ENCODE data around the gene STK11IP. TPM values are rescaled to one million over a fixed set of nuclear protein-coding genes. Genes with fewer than 3 reads are reported as not detected.

STK11IP gene
- total RNA-seq, 1 donor from 2014 or later = 34.5 TPM

GRCh38 chr2:219574484-219575311 is 23.0 kb upstream of the STK11IP start:
- no peak for DNase-seq
- no peak for TF ChIP-seq CTCF (IDR thresholded peaks at IDR 0.05; ENCODE audit: partially characterized antibody, unreplicated experiment)
- Mint-ChIP-seq H3K4me3 (ENCODE audit: unreplicated experiment) (no peak overlapping the region), H3K36me3 (ENCODE audit: unreplicated experiment) (no peaks in the 10 kb centered on the region), H3K27ac (ENCODE audit: unreplicated experiment) (no peak overlapping the region), H3K4me1 (ENCODE audit: low read depth, unreplicated experiment) (peaks cover 18% of the 10 kb centered on the region), H3K27me3 (ENCODE audit: unreplicated experiment) (peaks cover 14% of the 10 kb centered on the region), H3K9me3 (ENCODE audit: unreplicated experiment) (peaks cover 11% of the 10 kb centered on the region)

GRCh38 chr2:219575566-219576504 is 21.8 kb upstream of the STK11IP start:
- Mint-ChIP-seq H3K27ac (ENCODE audit: unreplicated experiment) (no peak overlapping the region), H3K36me3 (ENCODE audit: unreplicated experiment) (no peaks in the 10 kb centered on the region), H3K27me3 (ENCODE audit: unreplicated experiment) (peaks cover 14% of the 10 kb centered on the region), H3K4me1 (ENCODE audit: low read depth, unreplicated experiment) (peaks cover 16% of the 10 kb centered on the region), H3K4me3 (ENCODE audit: unreplicated experiment) (peak overlapping the region; percentile 46), H3K9me3 (ENCODE audit: unreplicated experiment) (peaks cover 10% of the 10 kb centered on the region)
- TF ChIP-seq CTCF (IDR thresholded peaks at IDR 0.05; ENCODE audit: partially characterized antibody, unreplicated experiment) = no peak
- DNase-seq = no peak

GRCh38 chr2:219576505-219577388 is 20.9 kb upstream of the STK11IP start:
- peak; percentile 43 for DNase-seq
- H3K4me1 Mint-ChIP-seq (ENCODE audit: low read depth, unreplicated experiment) = peaks cover 14% of the 10 kb centered on the region
- TF ChIP-seq CTCF (IDR thresholded peaks at IDR 0.05; ENCODE audit: partially characterized antibody, unreplicated experiment) = no peak
- no peaks in the 10 kb centered on the region for H3K36me3 Mint-ChIP-seq (ENCODE audit: unreplicated experiment)
- peak overlapping the region; percentile 34 for H3K27ac Mint-ChIP-seq (ENCODE audit: unreplicated experiment)
- H3K9me3 Mint-ChIP-seq (ENCODE audit: unreplicated experiment) = peaks cover 10% of the 10 kb centered on the region
- H3K27me3 Mint-ChIP-seq (ENCODE audit: unreplicated experiment) = peaks cover 14% of the 10 kb centered on the region
- peak overlapping the region; percentile 67 for H3K4me3 Mint-ChIP-seq (ENCODE audit: unreplicated experiment)

- Mint-ChIP-seq H3K4me3 (ENCODE audit: unreplicated experiment) (no peak overlapping the region), H3K9me3 (ENCODE audit: unreplicated experiment) (peaks cover 3% of the 10 kb centered on the region), H3K27me3 (ENCODE audit: unreplicated experiment) (peaks cover 10% of the 10 kb centered on the region), H3K27ac (ENCODE audit: unreplicated experiment) (no peak overlapping the region), H3K4me1 (ENCODE audit: low read depth, unreplicated experiment) (peaks cover 12% of the 10 kb centered on the region), H3K36me3 (ENCODE audit: unreplicated experiment) (no peaks in the 10 kb centered on the region)
- no peak for TF ChIP-seq CTCF (IDR thresholded peaks at IDR 0.05; ENCODE audit: partially characterized antibody, unreplicated experiment)
- DNase-seq = no peak
Observed at GRCh38 chr2:219578811-219579613, 18.6 kb upstream of the STK11IP start.

Measured in glutamatergic neuron (in vitro differentiated cells).